Body of pancreas (tissue), 4 donors: Measurements from ENCODE around the gene VAV1. TPM values are rescaled to one million over a fixed set of nuclear protein-coding genes. Genes with fewer than 3 reads are reported as not detected.

Experiments
- ATAC-seq: fragments of 150-250 bp; one replicate; pipeline ENCODE4 v1.9.1; 2016
- DNase-seq, 4 donors: peaks; one replicate each; pipeline ENCODE4 v3.0.0-alpha.2; 2019
- H3K27ac ChIP-seq, 4 donors: fragments of 200-600 bp; sonication (generic); 1 replicate in 3 of 4; 2 replicates in 1 of 4; pipeline versions ENCODE4 v1.5.1 to v1.6.1; 2016 to 2019; ENCODE audit warnings: mild to moderate bottlenecking in 1 of 4, mixed read lengths in 1 of 4, moderate library complexity in 1 of 4
- H3K27me3 ChIP-seq, 2 donors: fragments of 200-600 bp; sonication (generic); one replicate each; pipeline ENCODE4 v1.6.0; 2016; ENCODE audit warnings: mild to moderate bottlenecking in 1 of 2
- H3K36me3 ChIP-seq, 2 donors: fragments of 200-600 bp; sonication (generic); replicated peaks in 1 of 2; 2 replicates each; pipeline ENCODE4 v1.5.1; 2016; ENCODE audit warnings: low read depth in 2 of 2; ENCODE audit not compliant: insufficient read depth in 1 of 2
- H3K4me1 ChIP-seq: fragments of 200-600 bp; sonication (generic); one replicate; pipeline ENCODE4 v1.6.0; 2016
- H3K4me3 ChIP-seq, 2 donors: fragments of 200-600 bp; sonication (generic); 1 replicate in 1 of 2; 2 replicates in 1 of 2; pipeline ENCODE4 v1.5.1; 2016 to 2019
- H3K9me3 ChIP-seq, 3 donors: fragments of 200-600 bp; sonication (generic); 1 replicate in 2 of 3; 2 replicates in 1 of 3; pipeline ENCODE4 v1.5.1; 2016
- POLR2A ChIP-seq, 3 donors: fragments of 450-650 bp; IDR thresholded peaks; one replicate each; pipeline ENCODE4 v1.6.1; 2016; ENCODE audit warnings: antibody characterized with exemption in 3 of 3, mild to moderate bottlenecking in 2 of 3
- WGBS, 2 donors: methylation state at CpG; one replicate each; pipeline ENCODE4 v1.1.5; 2017; 5-methylcytosine and 5-hydroxymethylcytosine counted together
- intact Hi-C: fragments of 100-400 bp; cut with DNase I; formaldehyde crosslinking; loops from one replicate; pipeline ENCODE4 v1.15.1; 2023
- total RNA-seq, 2 donors: library from RNA; depleted of rRNA; stranded (reverse); fragments of >200 nt; gene quantifications; one replicate each; pipeline ENCODE4 v1.1.0, GENCODE V29; 2016
- TF ChIP-seq, protein P1 (sequence below), 7 experiments: fragments of 450-650 bp in 4 of 7; fragments of 200-600 bp in 3 of 7; sonication (generic) in 3 of 7; IDR thresholded peaks; one replicate each; pipeline ENCODE4 v1.5.1; 2016 to 2019; ENCODE audit warnings: antibody characterized with exemption in 7 of 7

The VAV1 gene
- total RNA-seq, 2 donors from 2014 or later = 1.3 to 5.6 TPM

DNA sequence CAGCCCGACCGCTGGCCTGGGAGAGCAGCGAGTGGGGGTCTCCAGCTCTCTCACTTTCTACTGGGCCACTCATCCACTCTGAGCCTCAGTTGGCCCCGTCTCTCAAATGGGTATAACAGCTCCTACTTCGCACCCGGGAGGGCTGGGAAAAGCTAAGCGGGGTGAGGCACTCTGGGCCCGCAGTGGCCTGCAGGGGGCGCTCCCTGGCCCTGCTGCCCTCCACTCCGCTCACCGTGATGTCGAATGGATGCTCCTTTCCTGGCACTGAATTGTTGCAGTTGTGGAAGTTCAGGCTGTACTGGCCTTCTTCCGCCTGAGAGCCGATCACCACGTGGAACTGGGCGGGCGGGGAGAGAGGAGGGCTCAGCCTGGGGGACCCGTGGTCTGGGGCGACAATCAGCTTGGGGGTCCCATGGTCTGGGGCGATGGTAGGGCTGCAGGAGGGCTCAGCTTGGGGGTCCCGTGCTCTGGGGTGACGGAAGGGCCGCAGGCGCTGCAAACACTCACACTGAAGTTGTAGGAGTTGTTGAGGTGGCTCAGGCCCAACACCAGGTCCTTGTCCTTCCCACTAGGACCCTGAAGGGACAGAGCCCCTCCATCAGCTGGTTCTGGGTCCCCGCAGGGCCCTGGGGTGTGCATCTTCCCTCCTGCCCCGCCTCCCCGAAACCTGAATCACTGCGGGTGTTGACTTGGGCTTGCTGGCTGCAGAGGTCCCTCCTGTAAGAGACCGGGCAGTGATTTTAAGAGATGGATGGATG is 39.0 kb upstream of the VAV1 start:
- DNase-seq (no peak), ATAC-seq (no peak)
- no peaks in the 10 kb centered on the region for H3K9me3 ChIP-seq
- no peak overlapping the region for H3K27ac ChIP-seq
- intact Hi-C loops = no loop called here
- no peak for TF ChIP-seq POLR2A (IDR thresholded peaks at IDR 0.05)
- TF ChIP-seq, protein P1, sequence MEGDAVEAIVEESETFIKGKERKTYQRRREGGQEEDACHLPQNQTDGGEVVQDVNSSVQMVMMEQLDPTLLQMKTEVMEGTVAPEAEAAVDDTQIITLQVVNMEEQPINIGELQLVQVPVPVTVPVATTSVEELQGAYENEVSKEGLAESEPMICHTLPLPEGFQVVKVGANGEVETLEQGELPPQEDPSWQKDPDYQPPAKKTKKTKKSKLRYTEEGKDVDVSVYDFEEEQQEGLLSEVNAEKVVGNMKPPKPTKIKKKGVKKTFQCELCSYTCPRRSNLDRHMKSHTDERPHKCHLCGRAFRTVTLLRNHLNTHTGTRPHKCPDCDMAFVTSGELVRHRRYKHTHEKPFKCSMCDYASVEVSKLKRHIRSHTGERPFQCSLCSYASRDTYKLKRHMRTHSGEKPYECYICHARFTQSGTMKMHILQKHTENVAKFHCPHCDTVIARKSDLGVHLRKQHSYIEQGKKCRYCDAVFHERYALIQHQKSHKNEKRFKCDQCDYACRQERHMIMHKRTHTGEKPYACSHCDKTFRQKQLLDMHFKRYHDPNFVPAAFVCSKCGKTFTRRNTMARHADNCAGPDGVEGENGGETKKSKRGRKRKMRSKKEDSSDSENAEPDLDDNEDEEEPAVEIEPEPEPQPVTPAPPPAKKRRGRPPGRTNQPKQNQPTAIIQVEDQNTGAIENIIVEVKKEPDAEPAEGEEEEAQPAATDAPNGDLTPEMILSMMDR (IDR thresholded peaks at IDR 0.05) = no peak
- 89 to 92% methylated on average over 24 to 27 of the region's 29 CpGs for WGBS, 2 donors
- H3K4me3 ChIP-seq = no peak overlapping the region
- peaks cover 30% of the 10 kb centered on the region for H3K4me1 ChIP-seq
- H3K27me3 ChIP-seq = no peaks in the 10 kb centered on the region
- H3K36me3 ChIP-seq = peaks cover 0 to 8% of the 10 kb centered on the region in 2 donors

DNA sequence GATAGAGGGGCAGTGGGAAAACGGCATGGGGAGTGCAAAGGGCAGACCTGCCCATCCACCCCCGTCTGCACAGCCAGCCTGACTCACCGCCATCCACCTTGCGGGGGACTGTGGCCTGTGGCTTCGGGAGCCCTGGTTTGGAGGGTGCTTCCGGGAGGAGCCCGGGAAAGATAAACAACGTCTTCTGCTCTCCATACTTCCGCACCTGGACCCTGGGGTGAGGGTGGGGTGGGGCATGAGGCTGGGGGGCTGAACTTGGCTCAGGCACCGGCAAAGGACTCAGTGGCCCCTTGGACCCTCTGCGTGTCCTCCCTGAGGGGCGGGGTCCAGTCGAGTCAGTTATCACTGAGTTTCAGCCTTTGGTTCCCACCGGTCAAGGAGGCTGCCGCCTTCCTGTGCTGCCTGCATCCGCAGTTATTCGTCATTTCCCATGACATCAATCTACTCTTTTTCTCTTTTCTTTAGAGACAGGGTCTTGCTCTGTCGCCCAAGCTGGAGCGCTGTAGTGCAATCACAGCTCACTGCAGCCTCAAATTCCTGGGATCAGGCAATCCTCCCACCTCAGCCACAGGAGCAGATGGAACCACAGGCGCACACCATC is 38.3 kb upstream of the VAV1 start:
- WGBS, 2 donors = 78 to 91% methylated on average over 19 to 20 of the region's 20 CpGs
- TF ChIP-seq, protein P1 (IDR thresholded peaks at IDR 0.05) = no peak
- TF ChIP-seq POLR2A (IDR thresholded peaks at IDR 0.05) = no peak
- Histone ChIP-seq H3K4me1 (peaks cover 35% of the 10 kb centered on the region), H3K27ac (no peak overlapping the region), H3K36me3 (peaks cover 0 to 8% of the 10 kb centered on the region in 2 donors), H3K9me3 (no peaks in the 10 kb centered on the region), H3K27me3 (no peaks in the 10 kb centered on the region), H3K4me3 (no peak overlapping the region)
- ATAC-seq (no peak), DNase-seq (no peak)
- intact Hi-C loops = no loop called here

DNA sequence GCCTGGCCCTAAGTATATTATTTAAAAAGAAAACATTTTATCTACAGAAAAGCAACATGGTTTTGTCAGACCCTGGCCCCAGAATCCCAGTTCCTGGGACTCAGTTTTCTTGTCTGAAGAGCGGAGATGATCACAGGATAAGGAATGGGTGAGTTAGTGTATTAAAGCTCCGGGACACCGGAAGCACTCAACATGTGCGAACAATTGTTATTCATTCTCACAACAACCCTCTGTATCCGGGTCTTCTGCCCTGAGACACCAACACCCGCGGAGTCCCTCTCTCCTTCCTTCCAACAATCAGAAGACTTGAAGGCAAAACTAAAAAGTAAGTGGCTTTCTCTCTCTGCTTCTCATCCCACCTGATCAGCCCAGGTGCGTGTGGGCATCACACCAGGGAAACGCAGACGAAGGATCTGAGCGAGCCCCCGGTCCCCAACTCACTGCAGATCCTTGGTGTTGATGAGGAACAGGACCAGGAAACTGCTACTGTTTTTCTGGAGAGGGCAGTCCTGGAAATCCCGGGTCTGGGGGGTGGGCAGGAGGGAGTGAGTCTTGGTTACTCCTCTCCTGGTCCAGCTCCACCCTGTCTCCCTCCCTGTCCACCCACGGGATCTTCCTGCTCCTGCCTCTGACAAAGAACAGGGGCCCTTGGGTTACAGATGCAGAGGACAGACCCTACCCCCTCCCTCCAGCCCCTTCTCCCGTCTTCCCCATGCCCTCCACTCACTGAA is 37.2 kb upstream of the VAV1 start:
- peak overlapping the region in 3 of 4 donors; percentile 86 to 91 (median 91) for H3K27ac ChIP-seq
- no peaks in the 10 kb centered on the region for H3K9me3 ChIP-seq
- peaks cover 0 to 8% of the 10 kb centered on the region in 2 donors for H3K36me3 ChIP-seq
- intact Hi-C loops = no loop called here
- no peak overlapping the region for H3K4me3 ChIP-seq
- no peak for TF ChIP-seq POLR2A (IDR thresholded peaks at IDR 0.05)
- TF ChIP-seq, protein P1 (IDR thresholded peaks at IDR 0.05) = no peak
- 72 to 78% methylated on average over 15 of the region's 15 CpGs for WGBS, 2 donors
- H3K27me3 ChIP-seq = no peaks in the 10 kb centered on the region
- ATAC-seq (no peak), DNase-seq (no peak)
- peaks cover 32% of the 10 kb centered on the region for H3K4me1 ChIP-seq

DNA sequence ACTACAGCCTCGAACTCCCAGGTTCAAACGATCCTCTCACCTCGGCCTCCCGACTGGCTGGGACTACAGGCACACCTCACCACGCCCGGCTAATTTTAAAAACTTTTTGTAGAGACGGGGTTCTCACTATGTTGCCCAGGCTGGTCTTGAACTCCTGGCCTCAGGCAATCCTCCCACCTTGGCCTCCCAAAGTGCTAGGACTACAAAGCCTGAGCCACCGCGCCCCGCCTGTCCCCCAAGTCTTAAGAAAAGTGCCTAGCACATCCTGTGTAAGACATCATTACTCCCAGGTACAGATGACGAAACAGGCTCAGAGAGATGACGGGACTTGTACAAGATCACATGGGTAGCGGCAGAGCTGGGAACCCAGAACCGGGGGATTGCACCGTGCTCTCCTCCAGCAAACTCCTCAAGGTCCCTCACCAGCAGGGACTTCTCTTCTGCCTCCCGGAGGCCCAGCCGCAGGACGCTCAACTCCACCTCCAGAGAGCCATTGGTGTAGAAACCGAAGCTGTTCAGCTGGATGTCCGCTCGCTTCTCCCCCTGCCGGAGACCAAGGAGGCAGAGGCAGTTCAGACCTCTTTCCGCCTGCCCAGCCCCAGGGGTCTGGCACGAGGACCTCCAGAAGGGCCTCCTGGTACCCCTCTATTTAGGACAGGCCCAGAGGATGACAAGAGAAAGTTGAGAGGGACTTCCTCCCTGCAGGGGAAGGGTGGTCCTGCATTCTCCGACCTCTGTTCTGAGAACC is 36.2 kb upstream of the VAV1 start:
- peak; percentile 79 to 89 (median 82) for DNase-seq
- H3K27ac ChIP-seq = peak overlapping the region; percentile 86 to 91 (median 89)
- H3K9me3 ChIP-seq = no peaks in the 10 kb centered on the region
- WGBS, 2 donors = 28 to 39% methylated on average over 12 to 25 of the region's 25 CpGs
- intact Hi-C loops = no loop called here
- peaks cover 0 to 8% of the 10 kb centered on the region in 2 donors for H3K36me3 ChIP-seq
- peak overlapping the region; percentile 76 to 83 for H3K4me3 ChIP-seq
- ATAC-seq = peak; percentile 13
- H3K4me1 ChIP-seq = peaks cover 37% of the 10 kb centered on the region
- TF ChIP-seq POLR2A (IDR thresholded peaks at IDR 0.05) = peak; percentile 10 to 55 (median 34)
- TF ChIP-seq, protein P1 (IDR thresholded peaks at IDR 0.05) = peak; percentile 17 to 82 (median 57)
- no peaks in the 10 kb centered on the region for H3K27me3 ChIP-seq
